Kidney epithelial cell (primary cell): ENCODE measurements around the gene PTPRO. TPM values are rescaled to one million over a fixed set of nuclear protein-coding genes. Genes with fewer than 3 reads are reported as not detected.
A peak's percentile ranks its signal among the peaks of the same experiment; 100 is the strongest.

Experiments used
- DNase-seq: peaks from one replicate; pipeline ENCODE4 v3.0.0-alpha.2; 2010; ENCODE audit warnings: low read depth
- H3K27me3 ChIP-seq: 2 replicates; pipeline ENCODE4 v1.6.0; 2011; ENCODE audit warnings: low read length; ENCODE audit not compliant: control insufficient read depth, insufficient read depth
- H3K36me3 ChIP-seq: 2 replicates; pipeline ENCODE4 v1.5.1; 2011; ENCODE audit warnings: low read length; ENCODE audit not compliant: control insufficient read depth, insufficient read depth
- H3K4me3 ChIP-seq: 2 replicates; pipeline ENCODE4 v1.5.1; 2011; ENCODE audit warnings: low read depth, mild to moderate bottlenecking, control low read depth, low read length
- total RNA-seq: library from RNA; depleted of rRNA; stranded (reverse); fragments of >200 nt; gene quantifications from 2 replicates; pipeline ENCODE4 v1.2.3, GENCODE V29; 2015
- TF ChIP-seq, protein P1 (sequence below): IDR thresholded peaks from 2 replicates; pipeline ENCODE4 v1.5.1; 2011; ENCODE audit warnings: mild to moderate bottlenecking, moderate library complexity, low read length, control low read depth, inconsistent platforms; ENCODE audit not compliant: insufficient read depth, poor library complexity, severe bottlenecking

Gene PTPRO
- total RNA-seq, 1 donor from 2014 or later: 3.7 TPM

DNA sequence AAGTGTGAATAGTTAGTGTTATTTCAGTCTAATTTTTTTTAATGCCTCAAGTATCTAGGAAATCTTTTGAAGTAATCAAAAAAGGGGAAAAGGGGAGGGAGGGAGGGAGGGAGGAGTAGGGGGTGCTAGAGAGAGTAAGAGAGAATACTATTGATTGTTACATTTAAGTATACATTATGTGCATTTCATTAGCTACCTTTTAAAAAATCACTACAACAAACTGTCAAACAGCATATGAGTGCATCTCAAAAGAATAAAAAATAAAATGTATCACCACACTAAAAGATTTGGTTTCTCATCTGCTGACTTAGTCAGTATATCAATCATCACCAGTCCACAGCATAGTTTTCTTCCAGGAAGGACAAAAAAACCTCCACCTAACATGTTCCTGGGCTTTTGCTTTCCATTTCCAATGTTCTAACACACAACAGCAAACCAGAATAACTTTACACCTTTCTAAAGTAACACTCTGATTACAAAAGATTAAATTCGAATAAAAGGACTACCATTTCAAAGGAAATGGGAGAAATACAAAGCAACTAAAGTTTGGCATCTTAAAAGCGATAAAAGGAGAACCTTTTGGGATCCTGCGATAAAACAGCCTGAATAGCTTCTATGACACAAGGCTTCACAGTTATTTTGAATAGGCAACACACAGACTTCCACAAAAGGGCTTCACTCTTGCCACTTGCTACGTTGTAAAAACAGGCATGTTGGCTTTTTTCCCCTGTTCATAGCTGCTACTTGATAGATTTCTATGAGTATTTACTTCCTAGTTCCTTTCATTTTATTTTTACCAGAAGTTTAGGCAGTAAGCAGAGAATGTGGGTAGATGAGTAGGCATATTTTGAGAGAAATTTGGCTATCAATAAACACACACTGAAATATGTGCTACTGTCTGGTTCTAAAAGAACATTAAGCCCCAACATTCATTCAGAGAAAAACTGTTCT is 306.0 kb downstream of the PTPRO start:
- TF ChIP-seq, protein P1, sequence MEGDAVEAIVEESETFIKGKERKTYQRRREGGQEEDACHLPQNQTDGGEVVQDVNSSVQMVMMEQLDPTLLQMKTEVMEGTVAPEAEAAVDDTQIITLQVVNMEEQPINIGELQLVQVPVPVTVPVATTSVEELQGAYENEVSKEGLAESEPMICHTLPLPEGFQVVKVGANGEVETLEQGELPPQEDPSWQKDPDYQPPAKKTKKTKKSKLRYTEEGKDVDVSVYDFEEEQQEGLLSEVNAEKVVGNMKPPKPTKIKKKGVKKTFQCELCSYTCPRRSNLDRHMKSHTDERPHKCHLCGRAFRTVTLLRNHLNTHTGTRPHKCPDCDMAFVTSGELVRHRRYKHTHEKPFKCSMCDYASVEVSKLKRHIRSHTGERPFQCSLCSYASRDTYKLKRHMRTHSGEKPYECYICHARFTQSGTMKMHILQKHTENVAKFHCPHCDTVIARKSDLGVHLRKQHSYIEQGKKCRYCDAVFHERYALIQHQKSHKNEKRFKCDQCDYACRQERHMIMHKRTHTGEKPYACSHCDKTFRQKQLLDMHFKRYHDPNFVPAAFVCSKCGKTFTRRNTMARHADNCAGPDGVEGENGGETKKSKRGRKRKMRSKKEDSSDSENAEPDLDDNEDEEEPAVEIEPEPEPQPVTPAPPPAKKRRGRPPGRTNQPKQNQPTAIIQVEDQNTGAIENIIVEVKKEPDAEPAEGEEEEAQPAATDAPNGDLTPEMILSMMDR: no peak
- H3K27me3 ChIP-seq: no peaks in the 10 kb centered on the region
- DNase-seq: no peak
- no peaks in the 10 kb centered on the region for H3K36me3 ChIP-seq
- no peak overlapping the region for H3K4me3 ChIP-seq

DNA sequence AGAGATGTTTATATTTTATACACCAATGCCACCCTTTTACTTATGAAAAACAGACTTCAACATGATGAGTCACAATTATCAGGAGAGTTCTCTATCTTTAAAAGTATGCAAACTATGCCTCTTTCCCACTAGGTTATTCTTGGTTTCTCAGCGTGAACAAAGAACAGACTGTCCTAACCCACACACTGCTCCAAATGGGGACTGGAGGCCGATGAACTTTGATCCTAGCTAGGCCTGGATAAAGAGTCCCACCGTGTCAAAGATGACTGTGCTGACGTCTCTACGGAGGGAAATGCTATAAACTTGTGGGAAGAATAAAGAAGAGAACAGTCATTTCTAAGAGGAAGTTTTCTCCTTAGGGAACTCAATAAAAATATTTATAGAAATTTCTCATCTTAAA is 306.8 kb downstream of the PTPRO start:
- TF ChIP-seq, protein P1: no peak
- Histone ChIP-seq H3K36me3 (no peaks in the 10 kb centered on the region), H3K4me3 (no peak overlapping the region), H3K27me3 (no peaks in the 10 kb centered on the region)
- DNase-seq: peak; percentile 83

DNA sequence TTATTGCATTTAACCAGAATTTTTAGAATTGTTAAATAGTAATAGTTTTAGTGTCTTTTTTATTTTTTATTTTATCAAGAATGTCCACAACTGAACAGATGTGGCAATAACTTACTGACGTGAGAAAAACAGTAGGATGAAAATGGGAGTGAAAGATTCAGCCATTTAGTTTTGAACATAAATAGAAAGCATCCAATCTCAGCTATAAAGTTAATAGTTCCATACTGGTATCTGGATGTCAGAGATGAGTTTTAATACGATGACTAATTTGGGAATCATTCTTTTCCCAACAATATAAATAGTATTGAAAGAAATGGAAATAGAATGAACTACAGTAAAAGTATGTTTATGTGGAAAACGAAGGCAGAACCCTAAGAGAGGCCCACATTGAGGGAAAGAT is 307.5 kb downstream of the PTPRO start:
- no peaks in the 10 kb centered on the region for H3K27me3 ChIP-seq
- TF ChIP-seq, protein P1: no peak
- no peak for DNase-seq
- H3K36me3 ChIP-seq: no peaks in the 10 kb centered on the region
- no peak overlapping the region for H3K4me3 ChIP-seq

DNA sequence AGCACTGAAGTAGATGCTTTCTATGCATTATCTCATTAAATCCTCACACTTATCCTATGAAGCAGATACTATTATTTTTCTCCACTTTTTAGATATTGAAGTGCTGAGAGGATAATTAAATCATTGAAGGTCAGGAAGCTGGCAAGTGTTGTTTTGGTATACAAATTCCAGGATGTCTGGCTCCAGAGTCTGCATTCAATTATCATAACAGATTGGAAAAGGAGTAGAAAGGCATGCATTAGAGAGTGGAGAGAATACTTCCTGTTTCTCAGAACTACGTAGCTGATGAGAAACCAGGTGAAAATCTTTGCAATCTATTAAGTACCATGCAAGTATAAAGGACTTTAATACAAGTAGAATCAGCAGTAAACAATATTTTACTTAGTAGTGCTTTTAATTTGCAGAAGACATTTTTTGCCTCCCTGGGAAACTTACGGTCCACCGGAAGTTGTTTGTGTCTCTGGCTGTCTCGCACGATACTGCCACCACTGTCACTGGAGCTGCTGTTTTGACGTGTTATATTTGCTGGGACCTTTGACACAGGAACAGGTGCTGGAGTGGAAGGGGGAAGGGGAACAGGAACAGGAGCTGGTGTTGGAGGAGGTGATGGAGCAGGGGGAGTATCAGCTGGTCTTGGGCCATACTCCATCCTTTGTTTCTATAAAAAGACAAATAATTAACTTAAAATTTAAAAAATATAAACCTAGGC is 308.9 kb downstream of the PTPRO start:
- DNase-seq: no peak
- no peaks in the 10 kb centered on the region for H3K27me3 ChIP-seq
- no peaks in the 10 kb centered on the region for H3K36me3 ChIP-seq
- TF ChIP-seq, protein P1: no peak
- H3K4me3 ChIP-seq: no peak overlapping the region

DNA sequence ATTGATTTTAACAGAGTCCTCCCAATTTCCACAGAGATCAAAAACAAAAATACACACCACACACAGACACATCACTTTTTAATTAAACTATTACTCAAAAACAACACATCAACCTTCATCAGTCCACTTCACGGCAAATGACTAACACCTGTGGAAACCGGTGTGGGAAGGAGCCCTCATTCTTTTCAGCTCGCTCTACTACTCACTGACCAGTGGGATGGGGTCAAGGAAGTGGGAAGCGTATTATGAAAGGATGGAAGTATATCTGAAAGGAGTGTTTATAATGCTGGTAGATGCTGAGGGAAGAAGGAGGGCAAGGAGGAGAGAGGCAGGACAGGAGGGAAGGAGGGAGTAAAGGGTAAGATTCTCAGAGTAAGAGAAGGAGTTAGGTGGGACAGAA is 310.4 kb downstream of the PTPRO start:
- TF ChIP-seq, protein P1: no peak
- DNase-seq: no peak

DNA sequence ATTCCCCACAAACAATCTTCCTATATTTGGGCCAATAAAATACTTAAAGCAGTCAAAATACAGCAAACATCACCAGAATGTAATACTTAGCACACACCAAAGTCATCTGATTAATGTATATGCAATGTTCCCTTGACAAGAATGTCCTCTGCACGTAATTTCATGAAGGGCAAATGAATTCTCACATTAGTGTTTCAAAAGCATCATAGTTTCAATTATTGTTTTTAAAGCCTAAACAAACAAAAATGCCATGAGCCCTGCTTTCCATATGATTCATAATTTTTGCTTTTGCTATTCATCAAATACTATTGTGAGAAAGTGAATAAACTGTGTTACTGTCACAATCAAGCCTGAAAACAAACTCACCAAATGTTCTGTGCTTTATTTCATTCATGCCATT is 310.9 kb downstream of the PTPRO start:
- no peak for DNase-seq
- Histone ChIP-seq H3K4me3 (no peak overlapping the region), H3K36me3 (no peaks in the 10 kb centered on the region), H3K27me3 (no peaks in the 10 kb centered on the region)
- TF ChIP-seq, protein P1: no peak

More for the DNA sequence above, 310.4 kb downstream of the PTPRO start:
- Histone ChIP-seq H3K4me3 (no peak overlapping the region), H3K27me3 (no peaks in the 10 kb centered on the region), H3K36me3 (no peaks in the 10 kb centered on the region)
